NOMO-1 treated with dmso at 0.1 percent for 144 hours (cell line): ENCODE results near the gene WASF2.
"Not testable (repeated sequence)": the region's sequence is repeated elsewhere in the genome, so short reads cannot be mapped to it uniquely, and the experiment has no call there.

ENCODE experiments used
- DNase-seq: peaks from one replicate; lab custom pipeline; 2025; ENCODE audit not compliant: unreplicated experiment; lab: John Stamatoyannopoulos, UW

WASF2 gene

DNA sequence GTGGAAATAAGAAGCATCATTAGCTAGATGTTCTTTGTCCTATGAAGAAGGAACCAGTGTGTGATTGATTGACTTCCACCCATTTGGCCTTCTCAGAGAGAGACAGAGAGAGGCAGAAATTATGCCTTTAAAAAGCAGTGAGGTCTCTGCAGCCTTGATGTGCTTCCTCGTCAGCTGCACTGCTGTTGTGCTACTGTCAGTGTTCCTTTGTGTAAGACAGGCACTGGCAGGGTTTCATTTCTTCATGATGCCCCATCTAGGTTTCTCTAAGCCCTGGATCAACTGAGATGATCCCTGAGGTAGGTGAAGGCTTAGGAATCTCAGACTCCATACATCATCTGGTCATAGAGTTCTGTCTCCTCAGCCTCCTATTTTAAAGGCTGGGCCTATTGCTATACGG is 62.6 kb downstream of the WASF2 start:
- DNase-seq = no peak

- no peak for DNase-seq
Measured at GRCh38 chr1:27423709-27424108, 66.3 kb downstream of the WASF2 start.

DNA sequence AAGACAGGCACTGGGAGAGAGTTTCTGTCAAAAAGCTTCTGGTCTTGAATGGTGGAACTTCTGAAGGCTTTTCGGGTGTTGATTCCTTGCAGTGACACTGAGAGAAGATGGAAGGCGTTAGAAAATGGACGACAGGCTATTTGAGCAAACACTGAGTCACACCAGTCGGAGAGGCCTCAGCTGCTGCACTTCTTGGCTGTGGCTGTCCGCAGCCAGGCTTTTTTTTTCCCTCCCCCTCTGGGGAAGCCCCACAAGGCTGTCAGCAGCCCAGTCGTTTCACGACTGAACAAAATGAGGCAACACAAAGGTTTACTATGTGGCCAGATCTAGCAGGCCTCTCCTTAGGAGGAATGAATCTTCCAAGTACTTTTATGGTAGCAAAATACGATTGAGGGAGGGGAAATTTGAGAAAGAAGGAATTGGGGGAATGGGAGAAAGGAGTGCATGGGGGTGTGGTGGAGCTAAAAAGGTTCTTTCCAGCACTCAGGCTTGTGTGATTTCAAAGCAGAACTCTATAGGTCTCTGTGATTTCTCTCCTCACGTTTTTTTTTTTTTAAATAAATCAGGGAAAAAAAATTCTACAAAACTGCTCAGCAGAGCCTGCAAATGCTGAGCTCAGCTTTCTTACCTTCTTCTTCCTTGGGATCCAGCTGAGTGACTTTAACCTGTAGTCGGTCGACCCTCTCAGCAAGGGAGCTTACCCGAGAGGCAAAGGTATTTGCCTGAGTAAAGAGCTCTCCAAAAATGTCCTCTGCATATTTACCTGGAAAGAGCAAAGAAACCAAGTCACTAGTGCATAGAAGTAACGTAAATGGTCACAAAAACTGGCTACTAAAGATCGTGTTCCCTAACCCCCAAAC is 71.4 kb downstream of the WASF2 start:
- DNase-seq = peak; percentile 64

DNA sequence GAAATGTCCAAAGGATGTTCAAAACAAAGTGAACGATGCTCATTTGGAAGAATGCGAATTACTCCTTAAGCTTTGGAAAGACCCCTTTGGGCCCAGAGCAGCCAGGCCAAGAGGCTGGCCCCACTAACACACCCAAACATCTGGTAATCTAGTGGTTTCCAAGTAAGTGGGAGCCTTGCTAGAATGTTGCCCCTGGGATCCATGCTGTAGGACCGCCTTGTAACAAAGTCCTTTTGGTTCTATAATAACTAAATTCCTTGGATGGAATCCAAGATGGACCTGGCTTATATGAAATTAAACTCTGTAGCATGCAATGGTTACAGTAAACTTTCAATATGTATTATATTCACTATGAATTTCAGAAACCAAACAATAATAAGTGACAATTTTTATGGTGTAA is 72.3 kb downstream of the WASF2 start:
- DNase-seq = no peak

GRCh38 chr1:27416387-27417111 is 73.4 kb downstream of the WASF2 start:
- peak; percentile 71 for DNase-seq

DNA sequence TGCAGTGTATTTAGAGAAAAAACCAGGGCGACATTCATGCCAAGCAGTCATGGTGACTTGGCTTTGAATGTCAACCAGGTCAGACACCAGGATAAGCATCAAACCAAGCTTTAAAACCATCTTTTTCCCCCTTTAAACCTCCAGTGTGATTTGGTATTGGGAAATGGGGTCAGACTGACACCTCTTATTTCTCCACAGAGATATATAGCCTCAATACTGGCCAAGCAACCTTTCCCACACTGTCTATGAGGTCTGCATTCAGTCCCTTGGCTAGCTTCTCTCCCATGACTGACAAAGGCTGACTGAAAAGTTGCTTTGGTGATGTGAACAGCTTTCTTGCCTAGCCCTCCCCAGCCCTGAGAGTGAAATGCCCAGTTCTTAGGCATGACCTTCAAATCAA is 75.9 kb downstream of the WASF2 start:
- DNase-seq = no peak

GRCh38 chr1:27413004-27413403 is 77.0 kb downstream of the WASF2 start:
- no peak for DNase-seq

DNA sequence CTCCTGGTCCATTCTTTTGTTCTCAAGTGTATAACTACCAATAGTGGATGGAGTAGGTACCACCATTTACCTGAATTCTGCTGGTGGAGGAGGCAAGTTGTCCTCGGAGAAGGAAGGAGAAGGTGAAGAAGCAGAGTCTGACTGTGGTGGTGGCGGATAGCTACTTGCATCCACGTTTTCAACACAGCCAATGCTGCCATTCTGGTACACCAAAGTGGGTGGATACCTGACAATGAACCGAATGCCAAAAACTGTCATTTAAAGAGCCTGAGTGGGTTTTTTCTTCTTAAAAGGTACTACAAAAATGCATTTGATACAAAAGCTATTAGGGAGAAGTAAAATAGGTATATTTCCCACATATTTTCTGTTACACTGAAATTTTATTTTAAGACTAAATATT is 77.5 kb downstream of the WASF2 start:
- DNase-seq = no peak

GRCh38 chr1:27410709-27411108 is 79.3 kb downstream of the WASF2 start:
- DNase-seq = no peak

GRCh38 chr1:27409669-27410068 is 80.3 kb downstream of the WASF2 start:
- DNase-seq = no peak

GRCh38 chr1:27408151-27408550 is 81.8 kb downstream of the WASF2 start:
- DNase-seq = no peak

DNA sequence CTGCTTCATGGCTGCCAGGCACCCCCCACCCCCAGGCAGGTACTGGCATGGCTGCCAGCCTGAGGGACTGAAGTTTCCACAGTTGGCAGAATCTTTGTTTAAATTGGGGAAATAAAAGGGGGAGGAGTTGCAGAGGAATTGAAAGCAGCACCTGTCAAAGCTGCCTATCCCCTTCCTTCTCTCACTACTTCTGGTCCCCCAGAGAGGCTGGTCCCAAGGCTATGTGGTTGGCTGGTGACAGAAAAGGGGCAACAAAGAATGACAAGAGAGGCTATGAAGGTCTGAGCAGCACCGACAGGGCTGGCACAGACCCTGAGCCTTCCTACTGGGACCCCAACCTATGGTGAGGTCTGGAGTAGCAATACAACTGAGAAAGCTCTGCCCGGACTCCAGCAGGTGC is 83.2 kb downstream of the WASF2 start:
- DNase-seq = not testable (repeated sequence)

DNA sequence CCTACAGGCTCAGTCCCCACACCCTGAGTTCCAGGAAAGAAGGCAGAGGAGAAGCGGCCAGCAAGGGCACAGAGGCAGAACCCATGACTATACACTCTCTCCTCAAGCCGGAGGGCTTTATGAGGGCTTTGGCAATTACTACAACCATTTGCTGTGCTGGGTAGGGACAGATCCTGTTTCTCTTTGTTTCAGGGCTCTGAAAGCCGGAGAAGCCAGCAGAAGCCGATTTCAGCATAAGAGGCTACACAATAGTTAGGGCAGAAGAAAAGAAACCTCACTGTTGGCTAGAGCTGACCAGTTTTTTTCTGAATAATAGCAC is 83.6 kb downstream of the WASF2 start:
- no peak for DNase-seq

DNA sequence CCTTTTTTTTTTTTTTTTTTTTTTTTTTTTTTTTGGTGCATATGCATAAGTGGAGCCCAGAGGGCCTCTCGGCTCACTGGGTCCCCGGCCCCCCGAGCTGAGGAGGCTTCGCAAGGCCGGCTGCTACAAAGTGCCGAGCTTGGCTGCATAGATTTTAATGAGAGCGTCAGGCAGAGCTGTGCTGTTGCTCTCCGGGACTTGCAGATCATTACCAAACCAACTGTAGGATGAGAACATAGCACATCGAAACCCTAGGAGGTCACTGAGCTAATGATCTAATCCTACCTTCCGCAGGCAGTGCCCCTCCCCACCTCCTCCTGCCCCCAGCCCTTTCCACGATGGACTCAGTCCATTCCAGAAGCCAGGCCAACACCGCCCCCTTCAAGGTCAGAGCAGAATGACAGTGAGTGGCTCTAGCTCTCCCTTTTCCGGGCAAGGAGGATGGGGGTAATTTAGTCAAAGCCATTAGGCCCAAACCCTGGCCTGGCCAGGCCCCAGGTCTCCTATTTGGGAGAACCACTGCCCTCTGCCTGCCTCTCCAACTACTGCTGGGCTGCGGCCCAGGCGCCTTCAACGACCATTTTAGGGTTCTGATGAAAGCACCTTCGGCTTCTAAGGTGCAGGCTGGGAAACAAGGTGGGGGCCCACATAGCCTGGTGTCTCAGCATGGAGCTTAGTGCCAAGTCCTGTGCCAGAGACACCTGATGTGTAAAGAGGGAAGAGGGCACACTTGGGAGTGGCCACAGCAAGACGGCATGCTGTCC is 84.2 kb downstream of the WASF2 start:
- not testable (repeated sequence) for DNase-seq

DNA sequence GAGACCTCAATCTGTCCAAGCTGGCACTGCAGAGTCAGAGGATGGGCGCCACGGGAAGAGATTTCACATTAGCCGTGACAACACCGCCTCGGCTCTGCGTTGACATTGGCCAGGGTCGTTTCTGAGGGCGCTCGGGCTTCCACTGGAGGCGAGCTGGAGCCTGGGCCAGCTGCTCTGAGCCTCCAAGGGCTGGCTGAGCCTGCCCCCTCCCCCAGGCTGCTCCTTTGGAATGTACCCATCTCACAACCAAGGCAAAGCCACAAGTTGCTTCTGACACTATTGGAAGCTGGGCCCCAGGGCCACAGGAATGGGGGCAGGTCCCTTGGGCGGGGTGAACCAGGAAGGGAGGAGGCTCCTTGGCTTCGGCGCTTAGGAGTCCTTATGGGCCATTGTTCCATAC is 84.9 kb downstream of the WASF2 start:
- no peak for DNase-seq

DNA sequence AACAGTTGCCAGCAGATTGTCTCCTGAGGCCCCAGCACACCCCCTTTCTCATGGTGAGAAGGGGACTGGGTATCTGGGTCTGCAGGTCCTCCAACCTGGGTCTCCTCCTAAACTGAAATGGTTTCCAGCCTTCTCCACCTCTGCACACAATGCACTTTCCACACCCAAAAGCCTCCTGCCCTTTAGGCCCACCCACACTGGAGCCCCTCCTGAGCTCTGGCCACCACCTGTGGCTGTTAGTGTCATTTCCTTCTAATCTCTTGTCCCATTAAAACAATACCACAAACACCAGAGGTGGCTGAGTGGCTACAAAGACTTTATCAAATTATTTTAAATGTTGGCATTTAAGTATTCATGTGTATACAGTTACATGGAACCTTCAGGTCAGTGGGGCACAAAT is 86.0 kb downstream of the WASF2 start:
- DNase-seq = no peak

DNA sequence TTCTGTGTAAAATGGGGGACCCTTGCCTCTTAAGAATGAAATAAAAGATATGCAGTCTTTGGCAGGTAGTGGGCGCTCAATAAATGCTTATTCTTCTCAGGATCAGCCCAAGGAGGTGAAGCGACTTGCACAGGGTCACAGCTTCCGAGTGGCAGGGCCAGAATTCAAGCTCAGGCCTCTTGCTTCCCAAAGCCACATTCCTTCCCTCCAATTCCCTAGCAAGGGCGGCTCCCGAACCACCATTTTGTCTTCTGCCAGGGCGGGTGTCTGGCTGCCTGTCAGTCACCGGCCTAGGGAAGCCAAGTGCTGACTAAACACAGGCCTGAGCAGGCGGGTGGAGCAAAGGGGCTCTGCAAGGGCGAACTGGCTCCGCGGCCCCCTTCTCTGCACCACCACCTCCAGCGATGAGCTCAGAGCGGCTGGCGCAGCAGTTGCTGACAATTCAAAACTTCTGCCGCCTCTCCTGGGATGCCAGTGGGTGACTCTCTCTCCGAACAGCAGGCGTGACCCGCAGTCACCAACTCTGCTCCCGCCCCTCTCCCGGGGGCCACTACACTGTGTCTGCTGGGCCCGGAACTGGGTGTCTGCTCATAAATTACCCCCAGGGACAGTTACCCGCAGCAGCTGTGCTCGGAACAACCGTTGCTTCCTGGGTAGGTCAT is 86.8 kb downstream of the WASF2 start:
- DNase-seq = no peak

DNA sequence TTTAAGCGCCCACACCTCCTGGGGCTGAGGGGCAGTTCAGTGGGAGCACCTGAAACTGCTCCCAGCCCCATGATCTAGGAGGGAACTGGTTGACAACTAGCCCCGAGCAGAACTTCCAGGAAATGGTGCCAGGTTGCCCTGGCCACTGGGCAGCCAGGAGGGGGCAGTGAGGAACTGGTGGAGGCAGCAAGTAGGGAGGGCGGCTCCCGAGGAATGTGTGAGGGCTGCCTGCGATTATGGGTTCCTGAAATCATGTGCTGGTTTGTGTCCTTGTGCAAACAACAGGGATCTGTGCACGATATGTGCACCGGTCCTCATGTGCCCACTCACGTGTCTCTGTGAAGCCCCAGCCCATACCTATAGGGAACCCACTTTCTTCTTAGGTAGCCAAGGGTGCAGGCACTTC is 87.6 kb downstream of the WASF2 start:
- DNase-seq = no peak

DNA sequence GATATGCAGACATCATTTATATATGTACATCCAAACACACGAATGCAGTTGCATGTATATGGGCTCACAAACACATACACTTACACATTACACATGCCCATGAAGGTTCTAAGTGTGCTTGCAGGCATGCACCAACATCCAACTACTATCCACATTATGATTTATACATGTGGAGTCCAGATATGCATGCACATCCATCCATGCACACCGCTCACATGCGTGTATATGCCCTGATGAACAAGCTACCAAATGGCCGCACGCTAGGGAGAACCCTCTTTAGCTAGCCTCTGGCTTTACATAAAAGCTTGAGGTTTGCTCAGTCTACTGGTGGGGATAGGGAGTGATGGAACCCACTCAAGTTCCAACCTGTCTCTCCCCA is 89.0 kb downstream of the WASF2 start:
- DNase-seq = no peak

- DNase-seq = no peak
Measured at GRCh38 chr1:27400082-27400962, 89.6 kb downstream of the WASF2 start.
